Measurements from ENCODE around the gene WNT8A.

- TF ChIP-seq CTCF (IDR thresholded peaks at IDR 0.05; ENCODE audit: low read depth, low read length) (no peak), EZH2phosphoT487 (IDR thresholded peaks at IDR 0.05; ENCODE audit: low read depth) (no peak)
Observed at GRCh38 chr5:138105709-138106108, 21.9 kb downstream of the WNT8A start.

Measured in OCI-LY3 (cell line).